Measurements from ENCODE around the gene E2F7.
A peak's percentile ranks its signal among the peaks of the same experiment; 100 is the strongest.

DNA sequence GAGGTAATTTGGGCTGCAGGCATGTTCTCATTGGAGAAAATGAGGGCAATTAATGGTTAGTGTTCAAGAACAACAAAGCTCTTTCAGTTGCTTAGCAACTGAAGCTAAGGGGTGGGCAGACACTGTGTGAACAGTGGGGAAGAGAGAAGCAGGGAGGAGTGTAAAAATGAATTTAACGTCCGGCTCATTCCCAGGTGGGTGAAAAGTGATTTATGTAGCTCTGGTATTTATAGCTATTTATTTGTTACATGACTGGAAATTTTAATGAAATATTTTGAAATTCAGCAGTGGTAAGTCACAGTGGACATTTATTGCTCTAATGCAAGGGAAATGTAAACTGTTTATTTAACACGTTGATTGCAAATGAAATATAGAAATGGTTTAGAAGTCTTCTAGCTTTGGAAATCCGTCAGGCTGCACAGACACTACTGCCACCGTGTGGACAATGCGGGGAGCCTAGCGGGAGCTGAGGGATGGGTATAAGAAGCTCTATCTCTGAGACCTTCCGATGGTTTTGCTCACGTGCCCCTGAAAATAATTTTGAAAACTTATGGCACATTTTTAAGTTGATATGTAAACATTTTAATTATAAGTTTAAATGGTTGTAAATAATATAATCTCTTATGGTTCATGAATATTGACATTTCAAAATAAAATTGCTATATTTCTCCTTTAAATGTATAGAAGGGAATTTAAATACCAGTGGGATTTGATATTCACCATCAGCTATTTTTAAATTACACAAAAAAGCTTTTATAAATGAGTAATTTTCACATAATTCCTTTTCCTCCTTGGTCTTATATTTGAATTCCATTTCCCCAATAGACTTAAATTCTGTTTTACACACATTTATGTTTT, 54.4 kb downstream of the E2F7 start:
- TF ChIP-seq, protein P1, sequence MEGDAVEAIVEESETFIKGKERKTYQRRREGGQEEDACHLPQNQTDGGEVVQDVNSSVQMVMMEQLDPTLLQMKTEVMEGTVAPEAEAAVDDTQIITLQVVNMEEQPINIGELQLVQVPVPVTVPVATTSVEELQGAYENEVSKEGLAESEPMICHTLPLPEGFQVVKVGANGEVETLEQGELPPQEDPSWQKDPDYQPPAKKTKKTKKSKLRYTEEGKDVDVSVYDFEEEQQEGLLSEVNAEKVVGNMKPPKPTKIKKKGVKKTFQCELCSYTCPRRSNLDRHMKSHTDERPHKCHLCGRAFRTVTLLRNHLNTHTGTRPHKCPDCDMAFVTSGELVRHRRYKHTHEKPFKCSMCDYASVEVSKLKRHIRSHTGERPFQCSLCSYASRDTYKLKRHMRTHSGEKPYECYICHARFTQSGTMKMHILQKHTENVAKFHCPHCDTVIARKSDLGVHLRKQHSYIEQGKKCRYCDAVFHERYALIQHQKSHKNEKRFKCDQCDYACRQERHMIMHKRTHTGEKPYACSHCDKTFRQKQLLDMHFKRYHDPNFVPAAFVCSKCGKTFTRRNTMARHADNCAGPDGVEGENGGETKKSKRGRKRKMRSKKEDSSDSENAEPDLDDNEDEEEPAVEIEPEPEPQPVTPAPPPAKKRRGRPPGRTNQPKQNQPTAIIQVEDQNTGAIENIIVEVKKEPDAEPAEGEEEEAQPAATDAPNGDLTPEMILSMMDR (conservative IDR thresholded peaks at IDR 0.05 in 1 of 2, IDR thresholded peaks at IDR 0.05 in 1 of 2; ENCODE audit: low read depth in 1 of 2, low read length in 2 of 2) = peak; percentile 99 to 100
- no peak for TF ChIP-seq EZH2 (IDR thresholded peaks at IDR 0.05; ENCODE audit: low read length, missing control alignments)

Data from fibroblast of lung (primary cell).